ENCODE data around the gene S100A16. TPM values are rescaled to one million over a fixed set of nuclear protein-coding genes. Genes with fewer than 3 reads are reported as not detected.

S100A16 gene
- polyA plus RNA-seq (2011; rRNA removed) (270 and 294 TPM in 2 replicates), polyA plus RNA-seq (2017; fragmentation: RNase III; extraction: RNeasy Plus Mini Kit Qiagen cat#74134 plus additional on column Dnase treatment) (259 to 298 TPM (median 290 TPM) in 3 replicates), polyA minus RNA-seq (2011; rRNA and poly(A)+ RNA removed) (146 and 182 TPM in 2 replicates)
- 423 and 469 TPM in 2 replicates for polyA plus RNA-seq (2012; cell fraction: cytosol; rRNA removed)
- 222 and 228 TPM in 2 replicates for polyA plus RNA-seq (2012; cell fraction: nucleus; rRNA removed)

- 0% methylated on average over 4 of the region's 9 CpGs for WGBS (ENCODE audit: missing lambda C conversion rate)
- H3K4me3 ChIP-seq = peak within 1 kb of the TSS; percentile 68
- peak within 1 kb of the TSS; percentile 91 to 96 for H3K27ac ChIP-seq
- POLR2A ChIA-PET = interaction anchor here (0.6 to 4.7 kb wide), 8 partner anchors 12 to 377 kb away, joined by 3 to 49 read pairs (median 4); partner anchors contain the start of genes CHTOP, S100A13 and S100A6
- peaks cover 60% of the 10 kb centered on the region for H3K4me1 ChIP-seq
- peak; percentile 32; the same call in 1 of the 2 replicates for TF ChIP-seq MAX (IDR thresholded peaks at IDR 0.05)
- TF ChIP-seq POLR2A (IDR thresholded peaks at IDR 0.05; ENCODE audit: low read length) = peak; percentile 70
- TF ChIP-seq NPAS2 (CRISPR knock-in tag; IDR thresholded peaks at IDR 0.05; ENCODE audit: borderline replicate concordance) = no peak
- no peak for TF ChIP-seq RCOR1 (IDR thresholded peaks at IDR 0.05; ENCODE audit: low read depth, low read length)
- TF ChIP-seq NFE2L2 (conservative IDR thresholded peaks at IDR 0.05; ENCODE audit: low read length) = no peak
- peak in 1 of 2 experiments; percentile 48; a peak in 2 of 5 replicates for TF ChIP-seq JUN (IDR thresholded peaks at IDR 0.05)
- no peak for TF ChIP-seq HOXB13 (CRISPR knock-in tag; IDR thresholded peaks at IDR 0.05; ENCODE audit: low read depth)
- no peak for TF ChIP-seq RFX5 (IDR thresholded peaks at IDR 0.05)
- peak; percentile 64; the same call in 1 of the 2 replicates for TF ChIP-seq PHF8 (IDR thresholded peaks at IDR 0.05; ENCODE audit: borderline replicate concordance, low read depth)
- TF ChIP-seq BCL3 (IDR thresholded peaks at IDR 0.05) = 0 out of 3 replicates have a peak, but pooled peaks have one; percentile 48
- no peak for TF ChIP-seq HMGXB4 (CRISPR knock-in tag; IDR thresholded peaks at IDR 0.05; ENCODE audit: borderline replicate concordance)
- FAIRE-seq = no peak
- no peaks in the 10 kb centered on the region for H3K9me3 ChIP-seq
- peak; percentile 65 to 82 for ATAC-seq
- CTCF ChIA-PET = interaction anchor here (0.8 to 8.5 kb wide), 12 partner anchors 9 to 260 kb away, joined by 3 to 118 read pairs (median 6); partner anchors contain the start of genes CHTOP, S100A1 and S100A13
- peak within 1 kb of the TSS; percentile 96 for H3K4me2 ChIP-seq
- DNase-seq (ENCODE audit: low read depth in 1 of 2, low spot score in 1 of 2) = peak; percentile 77 to 92
Observed at GRCh38 chr1:153612755-153613331, at the start of gene S100A16. S100A16 (minus strand) TSS chr1:153613137; CDS start chr1:153608151, 4,986 bp downstream.

GRCh38 chr1:153662269-153662668 is 49.3 kb upstream of the S100A16 start:
- WGBS (ENCODE audit: missing lambda C conversion rate) = 74% methylated on average over 2 of the region's 2 CpGs
- POLR2A ChIA-PET = no interaction called here

GRCh38 chr1:153661111-153661708 is 48.3 kb upstream of the S100A16 start:
- Histone ChIP-seq H3K4me1 (peaks cover 12% of the 10 kb centered on the region; the same call in 2 of the 3 replicates), H3K4me3 (no peak overlapping the region), H3K27ac (no peak overlapping the region), H3K4me2 (no peak overlapping the region), H3K9me3 (no peaks in the 10 kb centered on the region)
- no peak for TF ChIP-seq KDM5A (IDR thresholded peaks at IDR 0.05)
- peak; percentile 63 for TF ChIP-seq HOXA7 (CRISPR knock-in tag; IDR thresholded peaks at IDR 0.05)
- peak; percentile 14; the same call in 1 of the 2 replicates for TF ChIP-seq RARB (CRISPR knock-in tag; IDR thresholded peaks at IDR 0.05)
- TF ChIP-seq HMGXB4 (CRISPR knock-in tag; IDR thresholded peaks at IDR 0.05; ENCODE audit: borderline replicate concordance) = no peak
- TF ChIP-seq KDM1A (IDR thresholded peaks at IDR 0.05; ENCODE audit: low read depth) = no peak
- 0 out of 5 replicates have a peak, but pooled peaks have one; percentile 24 to 44 for TF ChIP-seq JUN (IDR thresholded peaks at IDR 0.05)
- TF ChIP-seq PHF8 (IDR thresholded peaks at IDR 0.05; ENCODE audit: borderline replicate concordance, low read depth) = no peak
- TF ChIP-seq FOSB (CRISPR knock-in tag; IDR thresholded peaks at IDR 0.05) = 0 out of 2 replicates have a peak, but pooled peaks have one; percentile 60
- TF ChIP-seq POLR2AphosphoS2 (conservative IDR thresholded peaks at IDR 0.05; ENCODE audit: low read length) = peak; percentile 88; the same call in 1 of the 2 replicates
- no peak for ATAC-seq
- WGBS (ENCODE audit: missing lambda C conversion rate) = 79% methylated on average over 8 of the region's 9 CpGs
- ChIA-PET CTCF (interaction anchor here (0.8 to 1.9 kb wide), 3 partner anchors 11 to 150 kb away, joined by 4 to 8 read pairs (median 6); partner anchors contain the start of genes S100A1 and S100A13), POLR2A (interaction anchor here (0.6 to 1.2 kb wide), 2 partner anchors 27 to 122 kb away, joined by 3 to 4 read pairs; partner anchors contain the start of gene CHTOP)
- no peak for FAIRE-seq
- no peak for DNase-seq (ENCODE audit: low read depth in 1 of 2, low spot score in 1 of 2)

More at GRCh38 chr1:153662269-153662668, 49.3 kb upstream of the S100A16 start:
- no peak for ATAC-seq
- Histone ChIP-seq H3K9me3 (no peaks in the 10 kb centered on the region), H3K27ac (no peak overlapping the region), H3K4me3 (no peak overlapping the region), H3K4me2 (no peak overlapping the region), H3K4me1 (peaks cover 12% of the 10 kb centered on the region; the same call in 2 of the 3 replicates)
- no peak for FAIRE-seq
- TF ChIP-seq NFE2L2 (conservative IDR thresholded peaks at IDR 0.05; ENCODE audit: low read length) (no peak), RNF2 (IDR thresholded peaks at IDR 0.05; ENCODE audit: borderline replicate concordance, low read depth) (no peak), JUN (IDR thresholded peaks at IDR 0.05) (no peak)
- DNase-seq (ENCODE audit: low read depth in 1 of 2, low spot score in 1 of 2) = no peak
- CTCF ChIA-PET = interaction anchor here (0.9 to 2.2 kb wide), 4 partner anchors 35 to 151 kb away, joined by 4 to 10 read pairs (median 7); partner anchors contain the start of genes S100A1 and S100A13

Data from A549 (cell line).